Aorta (tissue), 5 donors: Measurements from ENCODE around the gene FARP1. TPM values are rescaled to one million over a fixed set of nuclear protein-coding genes. Genes with fewer than 3 reads are reported as not detected.

Experiments
- ATAC-seq: fragments of 200-7000 bp; cut with Tn5 transposase; one replicate; pipeline ENCODE4 v1.9.1; 2022; ENCODE audit warnings: moderate library complexity; ENCODE audit not compliant: low FRiP score
- DNase-seq, 2 donors: peaks; one replicate each; pipeline ENCODE4 v3.0.0-alpha.2; 2020
- H3K27ac ChIP-seq, 2 donors: one replicate each; pipeline ENCODE4 v1.5.1; 2013; ENCODE audit warnings: low read length in 2 of 2, mild to moderate bottlenecking in 2 of 2, moderate library complexity in 2 of 2, control low read depth in 1 of 2, inconsistent platforms in 1 of 2, low read depth in 1 of 2
- H3K27me3 ChIP-seq, 2 donors: one replicate each; pipeline ENCODE4 v1.6.1; 2013; ENCODE audit warnings: control low read depth in 1 of 2, low read length in 1 of 2, mild to moderate bottlenecking in 1 of 2, moderate library complexity in 1 of 2; ENCODE audit not compliant: insufficient read depth in 2 of 2, control insufficient read depth in 1 of 2
- H3K36me3 ChIP-seq, 2 donors: one replicate each; pipeline ENCODE4 v1.6.1; 2013; ENCODE audit warnings: control low read depth in 1 of 2, low read length in 1 of 2, mild to moderate bottlenecking in 1 of 2; ENCODE audit not compliant: insufficient read depth in 2 of 2, control insufficient read depth in 1 of 2
- H3K4me1 ChIP-seq, 2 donors: one replicate each; pipeline ENCODE4 v1.6.1; 2013; ENCODE audit warnings: low read length in 2 of 2, control low read depth in 1 of 2, mild to moderate bottlenecking in 1 of 2, moderate library complexity in 1 of 2; ENCODE audit not compliant: insufficient read depth in 2 of 2, control insufficient read depth in 1 of 2
- H3K4me3 ChIP-seq, 2 donors: one replicate each; pipeline ENCODE4 v1.5.1; 2013; ENCODE audit warnings: low read length in 2 of 2, control low read depth in 1 of 2, mild to moderate bottlenecking in 1 of 2
- H3K9me3 ChIP-seq: one replicate; pipeline ENCODE4 v1.6.1; 2013; ENCODE audit warnings: mild to moderate bottlenecking, low read length; ENCODE audit not compliant: control insufficient read depth
- WGBS, 2 donors: extraction: QIAGEN DNeasy Blood & Tissue Kit; methylation state at CpG; one replicate each; pipeline ENCODE4 v1.1.7; 2013; 5-methylcytosine and 5-hydroxymethylcytosine counted together
- intact Hi-C, 2 donors: fragments of 100-400 bp; cut with DNase I; formaldehyde crosslinking; loops; one replicate each; pipeline versions ENCODE4 v1.14.2 to v1.15.0; 2022
- polyA plus RNA-seq, 2 donors: library from polyadenylated mRNA; stranded (reverse); fragments of 200-250 nt; gene quantifications; one replicate each; pipeline ENCODE4 v1.2.3, GENCODE V29; 2013
- total RNA-seq, 2 donors: library from RNA; stranded (reverse); fragmentation: NEBNext Ultra II Directional; extraction: Animal tissue kit (Norgen Biotek cat#: 25700); gene quantifications; one replicate each; pipeline ENCODE4 v1.2.1, GENCODE V29; 2021
- donor health status: healthy with polysubstance abuse.
- donor health status: Bipolar disorder and iron deficiency.
- donor health status: DM: no; HTN: no; CAD: no.
- donor health status: DM: no; HTN: no; CAD: no.
- donor health status: DM: yes; HTN: yes; CAD: no.

Gene FARP1
- total and polyA plus RNA-seq, 4 donors, result 3.3 to 41.7 (median 23.7) TPM

DNA sequence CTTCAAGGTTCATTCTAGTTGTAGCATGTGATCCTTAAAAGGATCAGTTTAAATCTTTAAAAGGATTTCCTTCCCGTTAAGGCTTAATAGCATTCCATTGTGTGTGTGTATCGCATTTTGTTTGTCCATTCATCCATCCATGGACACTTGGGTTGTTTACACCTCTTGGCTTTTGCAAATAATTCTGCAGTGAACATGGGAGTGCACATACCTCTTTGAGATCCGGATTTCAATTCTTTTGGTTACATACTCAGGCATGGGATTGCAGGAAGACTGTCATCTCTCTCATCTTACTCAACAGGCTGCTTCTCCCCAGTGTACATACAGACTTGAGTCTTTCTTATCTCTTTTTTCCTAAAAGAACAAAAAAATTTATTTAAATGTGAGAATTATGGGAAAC, 32.9 kb downstream of the FARP1 start:
- WGBS, 2 donors, result 75 to 83% methylated on average over 3 of the region's 3 CpGs

DNA sequence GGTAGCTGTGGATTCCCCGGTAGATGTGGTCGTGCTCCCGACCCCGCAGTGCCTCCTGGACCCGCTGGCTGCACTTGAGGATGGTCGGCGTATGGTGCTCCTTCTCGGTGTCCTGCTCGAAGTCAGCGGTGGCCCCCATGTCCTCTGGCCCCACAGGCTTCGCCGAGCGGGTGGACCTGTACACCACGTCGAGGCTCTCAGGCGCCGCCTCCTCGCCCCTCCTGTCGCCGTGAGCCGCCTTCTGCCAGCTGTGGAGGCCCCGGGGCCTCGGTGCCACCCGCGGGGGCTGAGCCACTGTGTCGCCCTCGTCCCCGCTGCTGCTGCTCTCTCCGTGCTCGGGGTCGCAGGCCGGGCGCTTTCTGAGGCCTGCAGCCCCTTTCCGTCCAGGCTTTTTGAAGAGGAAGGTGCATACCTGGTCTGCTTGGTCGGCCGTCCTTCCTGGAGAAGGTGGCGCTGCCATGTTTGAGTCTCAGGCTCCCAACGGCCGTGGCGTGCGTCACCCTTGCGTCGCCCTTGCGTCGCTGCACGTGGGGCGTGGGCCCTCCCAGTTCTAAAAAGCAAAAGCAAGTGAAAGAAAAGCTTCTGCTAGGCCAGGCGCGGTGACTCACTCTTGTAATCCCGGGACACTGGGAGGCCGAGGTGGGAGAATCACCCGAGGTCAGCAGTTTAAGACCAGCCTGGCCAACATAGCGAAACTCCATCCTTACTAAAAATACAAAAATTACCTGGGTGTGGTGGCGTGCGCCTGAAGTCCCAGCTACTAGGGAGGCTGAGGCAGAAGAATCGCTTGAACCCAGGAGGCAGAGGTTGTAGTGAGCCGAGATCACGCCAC, 34.1 kb downstream of the FARP1 start, which contains the start of gene RNF113B:
Gene RNF113B (minus strand): TSS at position 493 of the 832 bp plus-strand sequence. CDS start 33 bp downstream, at position 460.
- H3K4me3 ChIP-seq, result no peak within 1 kb of the TSS
- H3K27me3 ChIP-seq, result no peaks in the 10 kb centered on the region
- H3K4me1 ChIP-seq, result peaks cover 0 to 3% of the 10 kb centered on the region in 2 donors
- intact Hi-C loops, result no loop called here
- no peak within 1 kb of the TSS for H3K27ac ChIP-seq
- 95% methylated on average over 54 to 58 of the region's 58 CpGs for WGBS, 2 donors
- no peaks in the 10 kb centered on the region for H3K9me3 ChIP-seq
- DNase-seq, result no peak
- H3K36me3 ChIP-seq, result no peaks in the 10 kb centered on the region
- peak; percentile 40 for ATAC-seq

More for the DNA sequence above, 32.9 kb downstream of the FARP1 start:
- Histone ChIP-seq H3K4me3 (no peak overlapping the region), H3K4me1 (peaks cover 0 to 3% of the 10 kb centered on the region in 2 donors), H3K27me3 (no peaks in the 10 kb centered on the region), H3K27ac (no peak overlapping the region), H3K9me3 (no peaks in the 10 kb centered on the region), H3K36me3 (no peaks in the 10 kb centered on the region)
- DNase-seq (no peak), ATAC-seq (no peak)
- intact Hi-C loops, result no loop called here

DNA sequence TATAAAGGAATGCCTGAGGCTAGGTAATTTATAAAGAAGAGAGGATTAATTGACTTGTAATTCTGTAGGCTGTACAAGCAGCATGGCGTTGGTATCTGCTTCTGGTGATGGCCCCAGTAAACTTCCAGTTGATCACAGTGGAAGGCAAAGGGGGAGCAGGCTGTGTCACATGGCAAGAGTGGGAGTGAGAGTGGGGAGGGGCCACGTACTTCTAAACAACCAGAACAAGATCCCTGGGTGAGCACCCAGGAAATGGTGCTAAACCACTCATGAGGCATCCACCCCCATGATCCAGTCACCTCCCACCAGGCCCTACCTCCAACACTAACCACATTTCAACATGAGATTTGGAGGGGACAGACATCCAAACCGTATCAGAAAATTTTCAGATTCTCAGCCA, 37.2 kb downstream of the FARP1 start:
- Histone ChIP-seq H3K4me1 (no peaks in the 10 kb centered on the region), H3K27me3 (no peaks in the 10 kb centered on the region), H3K27ac (no peak overlapping the region), H3K36me3 (no peaks in the 10 kb centered on the region), H3K9me3 (no peaks in the 10 kb centered on the region), H3K4me3 (no peak overlapping the region)
- 84 to 88% methylated on average over 3 of the region's 3 CpGs for WGBS, 2 donors
- intact Hi-C loops, result no loop called here
- ATAC-seq, result no peak
- DNase-seq, result no peak

- H3K27ac ChIP-seq, result no peak overlapping the region
- no peak overlapping the region for H3K4me3 ChIP-seq
- no peaks in the 10 kb centered on the region for H3K4me1 ChIP-seq
- intact Hi-C loops, result no loop called here
- H3K9me3 ChIP-seq, result no peaks in the 10 kb centered on the region
- ATAC-seq (no peak), DNase-seq (no peak)
- 92% methylated on average over 7 of the region's 7 CpGs for WGBS, 2 donors
- H3K27me3 ChIP-seq, result no peaks in the 10 kb centered on the region
- no peaks in the 10 kb centered on the region for H3K36me3 ChIP-seq
Observed at GRCh38 chr13:98181111-98181815, 38.4 kb downstream of the FARP1 start.

DNA sequence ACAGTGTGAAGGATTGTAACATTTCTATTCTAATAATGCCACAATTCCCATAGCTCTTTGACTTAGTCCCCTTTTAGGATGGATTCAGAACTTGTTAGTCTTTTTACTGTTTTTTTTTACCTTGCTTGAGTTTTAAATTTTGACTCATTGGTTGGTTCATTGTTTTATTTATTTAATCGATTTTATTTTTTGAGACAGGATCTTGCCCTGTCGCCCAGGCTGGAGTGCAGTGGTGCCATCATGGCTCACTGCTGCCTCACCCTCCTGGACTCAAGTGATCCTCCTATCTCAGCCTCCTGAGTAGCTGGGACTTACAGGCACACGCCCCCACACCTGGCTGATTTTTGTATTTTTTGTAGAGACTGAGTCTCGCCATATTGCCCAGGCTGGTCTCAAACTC, 39.3 kb downstream of the FARP1 start:
- H3K4me1 ChIP-seq, result no peaks in the 10 kb centered on the region
- 90% methylated on average over 4 of the region's 4 CpGs for WGBS, 2 donors
- no peaks in the 10 kb centered on the region for H3K27me3 ChIP-seq
- no peak for ATAC-seq
- no peaks in the 10 kb centered on the region for H3K36me3 ChIP-seq
- no peak for DNase-seq
- no peak overlapping the region for H3K4me3 ChIP-seq
- H3K9me3 ChIP-seq, result no peaks in the 10 kb centered on the region
- intact Hi-C loops, result no loop called here
- no peak overlapping the region for H3K27ac ChIP-seq

DNA sequence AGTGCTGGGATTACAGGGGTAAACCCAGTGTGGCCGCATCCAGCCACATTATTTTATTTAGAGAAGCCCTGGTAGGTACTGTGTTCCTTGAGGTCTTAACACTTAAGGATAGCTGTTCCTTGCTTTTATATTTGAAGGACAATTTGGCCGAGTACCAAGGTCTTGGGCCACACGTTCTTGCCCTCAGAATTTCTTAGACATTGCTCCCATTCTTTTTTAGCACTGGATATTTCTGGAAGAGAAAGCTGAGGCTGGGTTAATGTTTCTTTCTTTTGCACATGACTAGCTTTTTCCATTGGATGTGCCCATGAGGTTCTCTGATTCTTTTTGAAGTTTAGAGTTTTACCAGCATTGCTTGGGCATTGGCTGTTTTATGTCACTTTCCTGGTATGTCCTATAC, 39.7 kb downstream of the FARP1 start:
- H3K9me3 ChIP-seq, result no peaks in the 10 kb centered on the region
- 29 to 36% methylated on average over 3 of the region's 3 CpGs for WGBS, 2 donors
- H3K4me3 ChIP-seq, result no peak overlapping the region
- no peaks in the 10 kb centered on the region for H3K36me3 ChIP-seq
- no peaks in the 10 kb centered on the region for H3K27me3 ChIP-seq
- no peak overlapping the region for H3K27ac ChIP-seq
- DNase-seq, result no peak
- H3K4me1 ChIP-seq, result peaks cover 0 to 2% of the 10 kb centered on the region in 2 donors
- ATAC-seq, result no peak
- intact Hi-C loops, result no loop called here

DNA sequence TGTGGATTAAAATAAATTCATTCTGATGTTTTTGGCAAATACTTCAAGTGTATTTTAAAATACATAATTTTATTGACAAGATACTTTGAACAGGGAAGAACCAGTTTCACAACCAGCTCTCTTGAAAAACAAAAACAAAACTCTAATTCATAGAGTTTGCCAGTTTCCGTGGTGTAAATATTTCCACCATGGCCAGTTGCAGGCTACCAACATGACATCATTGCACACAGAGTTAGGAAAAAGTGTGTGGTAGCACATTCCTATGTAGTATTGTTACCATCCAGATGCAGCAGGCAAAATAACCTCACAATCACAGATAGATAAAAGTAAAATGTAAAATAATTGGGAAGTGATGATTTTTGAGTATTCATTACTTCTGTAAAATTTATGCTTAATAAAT, 41.9 kb downstream of the FARP1 start:
- Histone ChIP-seq H3K4me1 (peaks cover 0 to 2% of the 10 kb centered on the region in 2 donors), H3K36me3 (no peaks in the 10 kb centered on the region), H3K4me3 (no peak overlapping the region), H3K27ac (no peak overlapping the region), H3K27me3 (no peaks in the 10 kb centered on the region), H3K9me3 (no peaks in the 10 kb centered on the region)
- 63 to 69% methylated on average over 1 of the region's 1 CpG for WGBS, 2 donors
- intact Hi-C loops, result no loop called here
- ATAC-seq (no peak), DNase-seq (no peak)

GRCh38 chr13:98187155-98187964, 44.5 kb downstream of the FARP1 start:
- no peak overlapping the region for H3K27ac ChIP-seq
- ATAC-seq, result no peak
- intact Hi-C loops, result no loop called here

More at GRCh38 chr13:98187155-98187964, 44.5 kb downstream of the FARP1 start:
- H3K27me3 ChIP-seq, result no peaks in the 10 kb centered on the region
- WGBS, 2 donors, result 35 to 36% methylated on average over 4 of the region's 4 CpGs
- no peaks in the 10 kb centered on the region for H3K36me3 ChIP-seq
- no peaks in the 10 kb centered on the region for H3K9me3 ChIP-seq
- no peak overlapping the region for H3K4me3 ChIP-seq
- DNase-seq, result no peak
- peaks cover 0 to 2% of the 10 kb centered on the region in 2 donors for H3K4me1 ChIP-seq
